HG02610 (cell line): ENCODE results near the gene APOL4.
"Not testable (repeated sequence)": the region's sequence is repeated elsewhere in the genome, so short reads cannot be mapped to it uniquely, and the experiment has no call there.

ENCODE experiments used
- ATAC-seq: cut with Tn5 transposase; IDR thresholded peaks from one replicate; pipeline ENCODE4 v1.9.1; 2021; ENCODE audit warnings: mild to moderate bottlenecking, moderate library complexity; ENCODE audit not compliant: unreplicated experiment

Gene APOL4

GRCh38 chr22:36208914-36209313 lies 7.3 kb upstream of the APOL4 start:
- ATAC-seq = no peak

- ATAC-seq = no peak
Observed at GRCh38 chr22:36208162-36208765, 6.7 kb upstream of the APOL4 start.

GRCh38 chr22:36206255-36206654 lies 4.6 kb upstream of the APOL4 start:
- ATAC-seq = no peak

- ATAC-seq = not testable (repeated sequence)
Observed at GRCh38 chr22:36205573-36205972, 4.0 kb upstream of the APOL4 start.

- no peak for ATAC-seq
Observed at GRCh38 chr22:36204632-36205015, 3.0 kb upstream of the APOL4 start.

GRCh38 chr22:36204001-36204631 lies 2.5 kb upstream of the APOL4 start:
- no peak for ATAC-seq

- not testable (repeated sequence) for ATAC-seq
Observed at GRCh38 chr22:36203441-36203840, 1.8 kb upstream of the APOL4 start.

GRCh38 chr22:36202906-36203305 lies 1.3 kb upstream of the APOL4 start:
- not testable (repeated sequence) for ATAC-seq

- not testable (repeated sequence) for ATAC-seq
Observed at GRCh38 chr22:36201025-36201424, 584 bp downstream of the APOL4 start.

- no peak for ATAC-seq
Observed at GRCh38 chr22:36199001-36199551, 2.5 kb downstream of the APOL4 start.

GRCh38 chr22:36198536-36198935 lies 3.1 kb downstream of the APOL4 start:
- ATAC-seq = no peak

GRCh38 chr22:36197514-36198146 lies 4.0 kb downstream of the APOL4 start:
- ATAC-seq = no peak

- no peak for ATAC-seq
Observed at GRCh38 chr22:36197065-36197440, 4.6 kb downstream of the APOL4 start.

- ATAC-seq = no peak
Observed at GRCh38 chr22:36196254-36197064, 5.2 kb downstream of the APOL4 start.

- no peak for ATAC-seq
Observed at GRCh38 chr22:36194971-36195370, 6.6 kb downstream of the APOL4 start.

- no peak for ATAC-seq
Observed at GRCh38 chr22:36194385-36194784, 7.2 kb downstream of the APOL4 start.

GRCh38 chr22:36193577-36193976 lies 8.0 kb downstream of the APOL4 start:
- ATAC-seq = no peak

GRCh38 chr22:36193171-36193570 lies 8.4 kb downstream of the APOL4 start:
- no peak for ATAC-seq

- ATAC-seq = no peak
Observed at GRCh38 chr22:36192542-36192941, 9.1 kb downstream of the APOL4 start.

GRCh38 chr22:36191106-36191836 lies 10.3 kb downstream of the APOL4 start:
- no peak for ATAC-seq

GRCh38 chr22:36187862-36188261 lies 13.7 kb downstream of the APOL4 start:
- not testable (repeated sequence) for ATAC-seq
